PFSK-1 (cell line): ENCODE results near the gene DENND4B.

Experiments
- FOXP2 ChIP-seq: optimal IDR thresholded peaks from 2 replicates; pipeline ENCODE3; 2011; ENCODE audit warnings: borderline replicate concordance, control low read depth, inconsistent platforms; ENCODE audit not compliant: insufficient read depth; ENCODE audit errors: extremely low read length, extremely low read depth
- POLR2AphosphoS5 ChIP-seq: IDR thresholded peaks from 2 replicates; pipeline ENCODE4 v1.6.1; 2012; ENCODE audit warnings: low read depth, mild to moderate bottlenecking, control low read depth, low read length, moderate library complexity
- SIN3A ChIP-seq: IDR thresholded peaks from 2 replicates; pipeline ENCODE4 v1.6.1; 2012; ENCODE audit warnings: mild to moderate bottlenecking, low read length, moderate library complexity, borderline replicate concordance; ENCODE audit not compliant: insufficient read depth
- TAF1 ChIP-seq: IDR thresholded peaks from 2 replicates; pipeline ENCODE4 v1.6.1; 2012; ENCODE audit warnings: low read length, control low read depth, borderline replicate concordance; ENCODE audit not compliant: insufficient read depth
- TF ChIP-seq, protein P1 (sequence below), 2 experiments: IDR thresholded peaks; 2 replicates each; pipeline versions ENCODE4 v1.6.1 to v1.8.0; 2011 to 2012; ENCODE audit warnings: low read depth in 2 of 2, low read length in 2 of 2, control low read depth in 1 of 2, inconsistent platforms in 1 of 2, mild to moderate bottlenecking in 1 of 2, moderate library complexity in 1 of 2; ENCODE audit not compliant: insufficient read depth in 1 of 2

Gene DENND4B

DNA sequence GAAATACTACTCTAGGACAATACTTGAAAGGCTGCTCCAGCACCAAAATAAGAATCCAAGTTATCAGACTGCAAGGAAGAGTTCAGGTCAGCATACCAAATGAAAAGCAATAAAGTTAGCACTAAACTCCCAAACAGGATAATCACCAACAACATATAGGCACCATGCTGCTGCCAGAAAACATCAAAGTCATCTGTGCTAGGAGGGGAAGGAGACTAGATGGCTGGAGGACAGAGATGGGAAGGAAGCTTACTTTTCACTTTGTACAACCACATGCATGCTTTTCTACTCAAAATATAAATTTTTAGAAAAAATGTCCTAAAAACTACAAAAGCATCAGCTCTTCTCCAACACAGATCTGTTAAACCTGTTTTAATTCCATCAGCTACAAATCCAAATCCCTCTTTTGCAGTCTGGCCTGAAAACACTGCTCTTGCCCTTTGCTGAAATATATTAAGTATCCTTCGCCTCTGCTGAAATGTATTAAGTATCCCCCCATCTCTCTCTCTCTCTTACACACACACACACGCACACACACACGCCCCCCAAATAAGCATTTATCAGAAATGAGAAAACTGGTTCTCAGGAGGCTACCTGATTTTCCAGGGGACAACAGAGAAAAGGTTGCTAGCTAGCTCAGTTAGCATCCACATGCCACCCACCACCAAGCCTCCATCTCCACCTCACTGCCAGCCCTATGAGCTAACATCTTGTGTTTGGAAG lies 25.3 kb downstream of the DENND4B start:
- TF ChIP-seq TAF1 (no peak), SIN3A (no peak), FOXP2 (no peak), POLR2AphosphoS5 (no peak)
- TF ChIP-seq, protein P1, sequence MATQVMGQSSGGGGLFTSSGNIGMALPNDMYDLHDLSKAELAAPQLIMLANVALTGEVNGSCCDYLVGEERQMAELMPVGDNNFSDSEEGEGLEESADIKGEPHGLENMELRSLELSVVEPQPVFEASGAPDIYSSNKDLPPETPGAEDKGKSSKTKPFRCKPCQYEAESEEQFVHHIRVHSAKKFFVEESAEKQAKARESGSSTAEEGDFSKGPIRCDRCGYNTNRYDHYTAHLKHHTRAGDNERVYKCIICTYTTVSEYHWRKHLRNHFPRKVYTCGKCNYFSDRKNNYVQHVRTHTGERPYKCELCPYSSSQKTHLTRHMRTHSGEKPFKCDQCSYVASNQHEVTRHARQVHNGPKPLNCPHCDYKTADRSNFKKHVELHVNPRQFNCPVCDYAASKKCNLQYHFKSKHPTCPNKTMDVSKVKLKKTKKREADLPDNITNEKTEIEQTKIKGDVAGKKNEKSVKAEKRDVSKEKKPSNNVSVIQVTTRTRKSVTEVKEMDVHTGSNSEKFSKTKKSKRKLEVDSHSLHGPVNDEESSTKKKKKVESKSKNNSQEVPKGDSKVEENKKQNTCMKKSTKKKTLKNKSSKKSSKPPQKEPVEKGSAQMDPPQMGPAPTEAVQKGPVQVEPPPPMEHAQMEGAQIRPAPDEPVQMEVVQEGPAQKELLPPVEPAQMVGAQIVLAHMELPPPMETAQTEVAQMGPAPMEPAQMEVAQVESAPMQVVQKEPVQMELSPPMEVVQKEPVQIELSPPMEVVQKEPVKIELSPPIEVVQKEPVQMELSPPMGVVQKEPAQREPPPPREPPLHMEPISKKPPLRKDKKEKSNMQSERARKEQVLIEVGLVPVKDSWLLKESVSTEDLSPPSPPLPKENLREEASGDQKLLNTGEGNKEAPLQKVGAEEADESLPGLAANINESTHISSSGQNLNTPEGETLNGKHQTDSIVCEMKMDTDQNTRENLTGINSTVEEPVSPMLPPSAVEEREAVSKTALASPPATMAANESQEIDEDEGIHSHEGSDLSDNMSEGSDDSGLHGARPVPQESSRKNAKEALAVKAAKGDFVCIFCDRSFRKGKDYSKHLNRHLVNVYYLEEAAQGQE (IDR thresholded peaks at IDR 0.05; ENCODE audit: insufficient read depth in 1 of 2, low read depth in 2 of 2, low read length in 2 of 2), result no peak

DNA sequence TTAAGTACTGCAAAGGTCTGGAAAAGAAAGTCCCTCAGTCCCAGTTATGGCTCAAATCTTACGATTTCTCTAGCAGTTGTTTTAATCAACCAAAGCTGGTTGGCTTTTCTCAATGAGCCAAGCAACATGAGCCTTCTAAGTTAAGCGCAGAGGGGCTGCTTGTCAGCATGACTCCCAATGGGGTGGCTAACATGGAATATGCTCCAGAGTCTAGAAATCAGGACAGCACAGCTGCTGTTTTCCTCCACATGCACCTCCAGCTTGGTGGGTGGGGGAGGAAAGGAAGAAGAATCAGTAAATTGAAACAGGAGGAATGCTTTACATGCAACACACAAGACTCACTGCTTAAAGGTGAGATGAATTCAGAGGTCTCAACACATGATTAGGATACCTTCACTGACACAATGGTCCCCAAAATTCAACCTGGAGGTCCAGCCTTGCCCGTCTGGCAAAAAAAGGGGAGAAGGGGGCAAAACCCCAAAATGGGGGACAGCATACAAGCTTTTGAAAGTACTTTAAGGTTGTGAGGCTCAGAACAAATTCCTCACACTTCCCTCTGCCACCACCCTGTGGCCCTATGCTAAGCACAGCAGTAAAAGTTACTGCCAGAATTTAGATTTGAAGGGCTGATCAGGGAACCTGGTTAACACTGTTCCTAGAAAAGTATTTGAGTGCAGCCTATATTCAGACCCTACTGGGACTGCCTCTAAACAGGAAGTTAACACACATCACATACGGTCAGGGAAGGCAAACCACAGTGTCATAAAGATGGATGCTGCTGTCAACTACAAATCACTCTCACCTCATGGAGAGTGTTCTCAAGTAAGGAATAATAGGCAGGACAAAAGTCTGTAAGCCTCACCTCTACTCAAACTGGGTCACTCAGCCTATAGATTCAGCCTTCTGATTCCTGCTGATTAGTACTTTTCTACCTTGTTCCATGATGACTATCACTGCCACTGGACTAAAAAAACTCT lies 26.4 kb downstream of the DENND4B start:
- TF ChIP-seq TAF1, result no peak
- TF ChIP-seq SIN3A, result no peak
- TF ChIP-seq, protein P1 (IDR thresholded peaks at IDR 0.05; ENCODE audit: insufficient read depth in 1 of 2, low read depth in 2 of 2, low read length in 2 of 2), result no peak
- no peak for TF ChIP-seq FOXP2
- no peak for TF ChIP-seq POLR2AphosphoS5

DNA sequence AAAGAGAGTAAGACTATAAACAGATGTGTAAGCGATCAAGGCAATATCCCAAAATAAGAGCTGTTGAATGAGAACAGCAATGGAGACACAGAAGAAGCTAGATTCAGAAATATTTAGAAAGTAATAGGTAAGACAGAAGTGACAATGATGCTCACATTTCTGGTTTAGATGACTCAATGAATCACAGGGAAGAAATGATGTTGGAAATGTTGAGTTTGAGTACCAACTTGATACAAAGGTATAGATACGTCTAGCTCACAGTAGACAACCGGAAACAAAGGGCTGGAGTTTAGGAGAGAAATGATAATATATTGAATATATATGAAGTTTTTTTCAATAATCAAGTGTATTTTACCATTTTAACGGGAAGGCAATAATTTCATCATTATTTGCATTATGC lies 30.2 kb downstream of the DENND4B start:
- no peak for TF ChIP-seq POLR2AphosphoS5
- TF ChIP-seq TAF1, result no peak
- TF ChIP-seq FOXP2, result no peak
- TF ChIP-seq, protein P1 (IDR thresholded peaks at IDR 0.05; ENCODE audit: insufficient read depth in 1 of 2, low read depth in 2 of 2, low read length in 2 of 2), result no peak
- no peak for TF ChIP-seq SIN3A

DNA sequence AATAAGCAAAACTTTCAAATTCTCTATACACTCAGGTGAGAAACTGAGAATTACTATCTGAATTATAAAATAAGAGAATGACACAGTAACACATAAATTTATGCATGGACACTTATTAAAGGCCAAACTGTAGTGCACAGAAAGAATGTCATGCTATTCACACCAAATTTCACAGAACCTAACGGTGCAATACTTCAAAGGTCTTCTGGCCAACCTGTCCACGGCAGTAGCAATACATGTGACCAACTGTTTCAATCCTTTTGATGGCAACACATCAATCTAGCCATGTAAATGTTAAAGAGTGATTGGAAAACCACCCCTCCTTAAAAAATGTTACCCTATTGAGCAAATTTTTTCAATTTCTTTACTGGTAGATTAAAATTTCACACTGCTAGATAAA lies 34.2 kb downstream of the DENND4B start:
- TF ChIP-seq TAF1 (no peak), SIN3A (no peak), POLR2AphosphoS5 (no peak), FOXP2 (no peak)
- TF ChIP-seq, protein P1 (IDR thresholded peaks at IDR 0.05; ENCODE audit: insufficient read depth in 1 of 2, low read depth in 2 of 2, low read length in 2 of 2), result no peak
